ENCODE data around the gene COPG1.

The COPG1 gene

GRCh38 chr3:129313415-129313664, 63.9 kb downstream of the COPG1 start:
- H3K9me3 ChIP-seq (ENCODE audit: insufficient read depth, low read length, severe bottlenecking), result no peaks in the 10 kb centered on the region

GRCh38 chr3:129313665-129314385, 64.4 kb downstream of the COPG1 start:
- Histone ChIP-seq H3K4me3 (ENCODE audit: low read depth in 1 of 2, low read length in 2 of 2) (peak overlapping the region; percentile 96 to 97; a peak in 3 of 4 replicates), H3K79me2 (ENCODE audit: insufficient read depth, low read length) (peaks cover 21% of the 10 kb centered on the region), H3K36me3 (ENCODE audit: insufficient read depth, low read length) (peaks cover 16% of the 10 kb centered on the region; the same call in 1 of the 2 replicates), H3K9me3 (ENCODE audit: insufficient read depth, low read length, severe bottlenecking) (no peaks in the 10 kb centered on the region), H3K27me3 (ENCODE audit: insufficient read depth, low read length, poor library complexity) (no peaks in the 10 kb centered on the region), H2AFZ (ENCODE audit: low read depth, low read length) (no peak overlapping the region), H3K9ac (ENCODE audit: low read depth, low read length) (peak overlapping the region; percentile 97), H3K4me1 (ENCODE audit: insufficient read depth, low read length) (peaks cover 30% of the 10 kb centered on the region), H3K27ac (ENCODE audit: low read length) (peak overlapping the region; percentile 93; the same call in 1 of the 2 replicates), H4K20me1 (ENCODE audit: insufficient read depth, low read length) (peaks cover 27% of the 10 kb centered on the region), H3K4me2 (ENCODE audit: insufficient read depth, low read length) (peak overlapping the region; percentile 93)
- DNase-seq, result peak; percentile 45
- TF ChIP-seq CTCF (IDR thresholded peaks at IDR 0.05; ENCODE audit: borderline replicate concordance, extremely low read depth, low read length, poor library complexity, severe bottlenecking), result no peak
- no peak for TF ChIP-seq EZH2 (IDR thresholded peaks at IDR 0.05; ENCODE audit: borderline replicate concordance, low read depth, low read length, severe bottlenecking)
- ATAC-seq (ENCODE audit: insufficient read depth, low read depth), result peak; percentile 19

More at GRCh38 chr3:129313415-129313664, 63.9 kb downstream of the COPG1 start:
- DNase-seq, result no peak
- Histone ChIP-seq H3K4me1 (ENCODE audit: insufficient read depth, low read length) (peaks cover 30% of the 10 kb centered on the region), H4K20me1 (ENCODE audit: insufficient read depth, low read length) (peaks cover 27% of the 10 kb centered on the region), H2AFZ (ENCODE audit: low read depth, low read length) (no peak overlapping the region), H3K79me2 (ENCODE audit: insufficient read depth, low read length) (peaks cover 21% of the 10 kb centered on the region), H3K36me3 (ENCODE audit: insufficient read depth, low read length) (peaks cover 16% of the 10 kb centered on the region; the same call in 1 of the 2 replicates), H3K27me3 (ENCODE audit: insufficient read depth, low read length, poor library complexity) (no peaks in the 10 kb centered on the region), H3K27ac (ENCODE audit: low read length) (no peak overlapping the region; the same call in 1 of the 2 replicates), H3K4me3 (ENCODE audit: low read depth in 1 of 2, low read length in 2 of 2) (peak overlapping the region in 1 of 2 experiments; percentile 96; a peak in 2 of 4 replicates), H3K4me2 (ENCODE audit: insufficient read depth, low read length) (peak overlapping the region; percentile 93), H3K9ac (ENCODE audit: low read depth, low read length) (0 out of 2 replicates have a peak overlapping the region, but pooled peaks have one; percentile 97)
- no peak; the same call in 2 of the 3 replicates for ATAC-seq (ENCODE audit: insufficient read depth, low read depth)
- no peak for TF ChIP-seq EZH2 (IDR thresholded peaks at IDR 0.05; ENCODE audit: borderline replicate concordance, low read depth, low read length, severe bottlenecking)
- no peak for TF ChIP-seq CTCF (IDR thresholded peaks at IDR 0.05; ENCODE audit: borderline replicate concordance, extremely low read depth, low read length, poor library complexity, severe bottlenecking)

GRCh38 chr3:129314386-129315222, 65.2 kb downstream of the COPG1 start:
- DNase-seq (peak; percentile 68), ATAC-seq (ENCODE audit: insufficient read depth, low read depth) (peak; percentile 26)
- H2AFZ ChIP-seq (ENCODE audit: low read depth, low read length), result peak overlapping the region; percentile 59
- TF ChIP-seq CTCF (IDR thresholded peaks at IDR 0.05; ENCODE audit: borderline replicate concordance, extremely low read depth, low read length, poor library complexity, severe bottlenecking), result peak; percentile 38
- no peak for TF ChIP-seq EZH2 (IDR thresholded peaks at IDR 0.05; ENCODE audit: borderline replicate concordance, low read depth, low read length, severe bottlenecking)
- H3K79me2 ChIP-seq (ENCODE audit: insufficient read depth, low read length), result peaks cover 21% of the 10 kb centered on the region
- H3K4me1 ChIP-seq (ENCODE audit: insufficient read depth, low read length), result peaks cover 30% of the 10 kb centered on the region
- peak overlapping the region; percentile 96 to 97 for H3K4me3 ChIP-seq (ENCODE audit: low read depth in 1 of 2, low read length in 2 of 2)
- peak overlapping the region; percentile 93 for H3K27ac ChIP-seq (ENCODE audit: low read length)
- H3K4me2 ChIP-seq (ENCODE audit: insufficient read depth, low read length), result peak overlapping the region; percentile 93
- H3K27me3 ChIP-seq (ENCODE audit: insufficient read depth, low read length, poor library complexity), result no peaks in the 10 kb centered on the region
- H3K36me3 ChIP-seq (ENCODE audit: insufficient read depth, low read length), result peaks cover 16% of the 10 kb centered on the region; the same call in 1 of the 2 replicates
- peaks cover 27% of the 10 kb centered on the region for H4K20me1 ChIP-seq (ENCODE audit: insufficient read depth, low read length)
- H3K9me3 ChIP-seq (ENCODE audit: insufficient read depth, low read length, severe bottlenecking), result no peaks in the 10 kb centered on the region
- peak overlapping the region; percentile 97 for H3K9ac ChIP-seq (ENCODE audit: low read depth, low read length)

Data from DND-41 (cell line).